Stimulated activated CD8-positive, alpha-beta memory T cell treated with anti-CD3 and anti-CD28 coated beads, Interleukin-7, amount 100 ng/mL, for 24 hours (primary cell): ENCODE results near the gene ASAP2.

Source experiments
- DNase-seq: peaks from one replicate; pipeline ENCODE4 v3.0.0-alpha.2; 2020; ENCODE audit warnings: low read depth

ASAP2 gene

GRCh38 chr2:9231291-9232165 is 24.9 kb downstream of the ASAP2 start:
- no peak for DNase-seq

- no peak for DNase-seq
Observed at GRCh38 chr2:9232166-9232479, 25.5 kb downstream of the ASAP2 start.

- DNase-seq: no peak
Observed at GRCh38 chr2:9232886-9233285, 26.3 kb downstream of the ASAP2 start.

GRCh38 chr2:9234680-9235146 is 28.1 kb downstream of the ASAP2 start:
- no peak for DNase-seq

GRCh38 chr2:9235147-9236044 is 28.8 kb downstream of the ASAP2 start:
- DNase-seq: no peak

GRCh38 chr2:9236045-9236344 is 29.4 kb downstream of the ASAP2 start:
- DNase-seq: no peak

- no peak for DNase-seq
Observed at GRCh38 chr2:9236867-9237266, 30.3 kb downstream of the ASAP2 start.

GRCh38 chr2:9237831-9238230 is 31.2 kb downstream of the ASAP2 start:
- DNase-seq: no peak

- DNase-seq: no peak
Observed at GRCh38 chr2:9238591-9239326, 32.1 kb downstream of the ASAP2 start.

GRCh38 chr2:9239616-9240015 is 33.0 kb downstream of the ASAP2 start:
- DNase-seq: no peak

- DNase-seq: no peak
Observed at GRCh38 chr2:9240745-9241144, 34.1 kb downstream of the ASAP2 start.

- DNase-seq: no peak
Observed at GRCh38 chr2:9241233-9241632, 34.6 kb downstream of the ASAP2 start.

GRCh38 chr2:9243357-9243756 is 36.7 kb downstream of the ASAP2 start:
- no peak for DNase-seq

- no peak for DNase-seq
Observed at GRCh38 chr2:9244985-9245544, 38.5 kb downstream of the ASAP2 start.

GRCh38 chr2:9247177-9247576 is 40.6 kb downstream of the ASAP2 start:
- no peak for DNase-seq

GRCh38 chr2:9247786-9248185 is 41.2 kb downstream of the ASAP2 start:
- DNase-seq: no peak

- DNase-seq: no peak
Observed at GRCh38 chr2:9248363-9248762, 41.8 kb downstream of the ASAP2 start.

- no peak for DNase-seq
Observed at GRCh38 chr2:9249020-9249800, 42.6 kb downstream of the ASAP2 start.

- DNase-seq: no peak
Observed at GRCh38 chr2:9250091-9250490, 43.5 kb downstream of the ASAP2 start.

GRCh38 chr2:9250498-9251153 is 44.0 kb downstream of the ASAP2 start:
- DNase-seq: no peak
